ENCODE results near the gene LAMC2. TPM values are rescaled to one million over a fixed set of nuclear protein-coding genes. Genes with fewer than 3 reads are reported as not detected.

Gene LAMC2
- total and polyA plus RNA-seq, 9 of the 15 experiments (the other 6 are each of a cell fraction or from before 2014, with no cell fraction given) = 0.02 to 0.03 TPM; not detected in 7

GRCh38 chr1:183164340-183164739 is 21.7 kb upstream of the LAMC2 start (continued):
- TF ChIP-seq POLR3A (IDR thresholded peaks at IDR 0.05; ENCODE audit: borderline replicate concordance, extremely low read depth, insufficient read depth, insufficient read length) (no peak), SMARCA5 (IDR thresholded peaks at IDR 0.05) (no peak), KLF13 (tag; IDR thresholded peaks at IDR 0.05; ENCODE audit: borderline replicate concordance, low read depth) (no peak), ELF2 (CRISPR knock-in tag; IDR thresholded peaks at IDR 0.05) (no peak)
- TF ChIP-seq, protein P1, sequence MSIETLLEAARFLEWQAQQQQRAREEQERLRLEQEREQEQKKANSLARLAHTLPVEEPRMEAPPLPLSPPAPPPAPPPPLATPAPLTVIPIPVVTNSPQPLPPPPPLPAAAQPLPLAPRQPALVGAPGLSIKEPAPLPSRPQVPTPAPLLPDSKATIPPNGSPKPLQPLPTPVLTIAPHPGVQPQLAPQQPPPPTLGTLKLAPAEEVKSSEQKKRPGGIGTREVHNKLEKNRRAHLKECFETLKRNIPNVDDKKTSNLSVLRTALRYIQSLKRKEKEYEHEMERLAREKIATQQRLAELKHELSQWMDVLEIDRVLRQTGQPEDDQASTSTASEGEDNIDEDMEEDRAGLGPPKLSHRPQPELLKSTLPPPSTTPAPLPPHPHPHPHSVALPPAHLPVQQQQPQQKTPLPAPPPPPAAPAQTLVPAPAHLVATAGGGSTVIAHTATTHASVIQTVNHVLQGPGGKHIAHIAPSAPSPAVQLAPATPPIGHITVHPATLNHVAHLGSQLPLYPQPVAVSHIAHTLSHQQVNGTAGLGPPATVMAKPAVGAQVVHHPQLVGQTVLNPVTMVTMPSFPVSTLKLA (conservative IDR thresholded peaks at IDR 0.05) = no peak

DNA sequence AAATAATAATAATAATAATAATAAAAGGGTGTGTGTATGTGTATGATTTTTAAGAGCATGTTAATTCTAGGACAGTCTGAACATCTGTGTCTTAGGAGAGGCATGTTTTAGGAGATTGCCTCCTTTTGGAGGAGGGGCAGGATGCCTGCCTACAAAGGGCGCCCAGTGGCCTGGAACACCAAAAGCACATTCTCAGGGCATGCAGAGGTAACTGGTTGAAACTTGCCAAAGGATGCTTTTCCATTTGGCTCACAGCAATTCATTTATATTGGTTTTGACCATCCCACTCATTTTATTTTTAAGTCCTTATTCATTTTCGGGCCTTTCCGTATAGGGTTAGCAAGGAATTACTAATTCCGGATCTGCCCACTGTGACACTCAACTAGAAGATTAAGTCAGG is 21.1 kb upstream of the LAMC2 start:
- Histone ChIP-seq H4K20me1 (replicated peaks; ENCODE audit: control insufficient read depth, insufficient read depth, low read length) (no peaks in the 10 kb centered on the region), H3K4me3 (no peak overlapping the region), H3K4me1 (replicated peaks in 1 of 2; ENCODE audit: control insufficient read depth in 2 of 2, insufficient read depth in 2 of 2, low read length in 2 of 2) (peaks cover 0 to 6% of the 10 kb centered on the region in 2 experiments; a peak in 2 of 5 replicates), H3K27ac (ENCODE audit: extremely low read depth, low read depth, low read length) (no peak overlapping the region), H2AFZ (ENCODE audit: low read depth, low read length) (no peak overlapping the region), H3K27me3 (ENCODE audit: control insufficient read depth in 2 of 2, insufficient read depth in 2 of 2, low read length in 2 of 2) (peaks cover 3 to 9% of the 10 kb centered on the region in 2 experiments; a peak in 4 of 5 replicates), H3K9me3 (replicated peaks; ENCODE audit: control insufficient read depth, insufficient read depth, low read depth, low read length) (no peaks in the 10 kb centered on the region), H3K36me3 (ENCODE audit: control insufficient read depth, insufficient read depth, low read length) (no peaks in the 10 kb centered on the region), H3K9ac (ENCODE audit: insufficient read depth in 1 of 2, low read depth in 2 of 2, low read length in 2 of 2) (no peak overlapping the region), H3K79me2 (ENCODE audit: control insufficient read depth, insufficient read depth, low read length) (no peaks in the 10 kb centered on the region), H3K9me1 (ENCODE audit: control insufficient read depth, insufficient read depth, low read length) (no peaks in the 10 kb centered on the region), H3K4me2 (ENCODE audit: insufficient read depth, low read length) (no peak overlapping the region)
- DNase-seq (ENCODE audit: extremely low read depth in 1 of 4, low spot score in 3 of 4) (no peak), ATAC-seq (no peak), FAIRE-seq (no peak)
- TF ChIP-seq BRD4 (IDR thresholded peaks at IDR 0.05) (no peak), ZNF717 (CRISPR knock-in tag; IDR thresholded peaks at IDR 0.05) (no peak), PTBP1 (IDR thresholded peaks at IDR 0.05; ENCODE audit: low read depth, low read length) (no peak), ZNF282 (CRISPR knock-in tag; IDR thresholded peaks at IDR 0.05) (no peak)
- TF ChIP-seq, protein P2, sequence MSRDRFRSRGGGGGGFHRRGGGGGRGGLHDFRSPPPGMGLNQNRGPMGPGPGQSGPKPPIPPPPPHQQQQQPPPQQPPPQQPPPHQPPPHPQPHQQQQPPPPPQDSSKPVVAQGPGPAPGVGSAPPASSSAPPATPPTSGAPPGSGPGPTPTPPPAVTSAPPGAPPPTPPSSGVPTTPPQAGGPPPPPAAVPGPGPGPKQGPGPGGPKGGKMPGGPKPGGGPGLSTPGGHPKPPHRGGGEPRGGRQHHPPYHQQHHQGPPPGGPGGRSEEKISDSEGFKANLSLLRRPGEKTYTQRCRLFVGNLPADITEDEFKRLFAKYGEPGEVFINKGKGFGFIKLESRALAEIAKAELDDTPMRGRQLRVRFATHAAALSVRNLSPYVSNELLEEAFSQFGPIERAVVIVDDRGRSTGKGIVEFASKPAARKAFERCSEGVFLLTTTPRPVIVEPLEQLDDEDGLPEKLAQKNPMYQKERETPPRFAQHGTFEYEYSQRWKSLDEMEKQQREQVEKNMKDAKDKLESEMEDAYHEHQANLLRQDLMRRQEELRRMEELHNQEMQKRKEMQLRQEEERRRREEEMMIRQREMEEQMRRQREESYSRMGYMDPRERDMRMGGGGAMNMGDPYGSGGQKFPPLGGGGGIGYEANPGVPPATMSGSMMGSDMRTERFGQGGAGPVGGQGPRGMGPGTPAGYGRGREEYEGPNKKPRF (IDR thresholded peaks at IDR 0.05; ENCODE audit: low read depth, low read length) = no peak
- ChIA-PET CTCF (ENCODE audit: low intra/inter-chr PET ratio) (no interaction called here), POLR2A (no interaction called here)
- in situ Hi-C loops (cut with MboI) (no loop called here), intact Hi-C loops (cut with micrococcal nuclease) (no loop called here)
- BruUV-seq (replicated peaks) = no TSS peak
- 0% methylated on average over 4 of the region's 4 CpGs for WGBS (ENCODE audit: insufficient coverage, low coverage, missing lambda C conversion rate)
